ENCODE results near the gene SPAG4.

SPAG4 gene

GRCh38 chr20:35592339-35592974 lies 23.2 kb upstream of the SPAG4 start:
- TF ChIP-seq CTCF (IDR thresholded peaks at IDR 0.05): no peak

GRCh38 chr20:35595456-35595855 lies 20.2 kb upstream of the SPAG4 start:
- no peak for TF ChIP-seq CTCF (IDR thresholded peaks at IDR 0.05)

GRCh38 chr20:35595901-35596300 lies 19.7 kb upstream of the SPAG4 start:
- TF ChIP-seq CTCF (IDR thresholded peaks at IDR 0.05): no peak

GRCh38 chr20:35597186-35597585 lies 18.4 kb upstream of the SPAG4 start:
- no peak for TF ChIP-seq CTCF (IDR thresholded peaks at IDR 0.05)

- no peak for TF ChIP-seq CTCF (IDR thresholded peaks at IDR 0.05)
Observed at GRCh38 chr20:35598476-35598875, 17.2 kb upstream of the SPAG4 start.

GRCh38 chr20:35598899-35599775 lies 16.5 kb upstream of the SPAG4 start:
- no peak for TF ChIP-seq CTCF (IDR thresholded peaks at IDR 0.05)

- no peak for TF ChIP-seq CTCF (IDR thresholded peaks at IDR 0.05)
Observed at GRCh38 chr20:35599776-35600120, 15.9 kb upstream of the SPAG4 start.
